ENCODE measurements around the gene RNF111.
A peak's percentile ranks its signal among the peaks of the same experiment; 100 is the strongest.

RNF111 gene

DNA sequence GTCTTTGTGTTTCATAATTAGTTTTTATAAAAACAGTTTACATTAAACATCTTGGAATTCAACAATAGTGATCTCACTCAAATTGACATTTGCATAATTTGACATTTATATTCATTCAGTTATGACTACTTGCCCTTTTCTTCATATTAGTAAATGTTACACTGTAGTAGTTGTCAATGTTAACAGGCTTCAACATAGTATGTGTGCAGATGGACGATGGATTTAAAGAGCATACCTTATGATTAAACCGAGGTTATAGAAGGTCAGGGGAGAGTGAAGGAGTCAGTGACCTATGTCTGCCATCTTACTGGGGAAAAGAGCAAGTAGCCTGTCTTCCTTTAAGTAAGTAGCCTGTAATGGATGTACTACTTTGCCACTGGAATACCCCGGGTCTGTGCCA, 109.0 kb downstream of the RNF111 start:
- H4K20me1 ChIP-seq (ENCODE audit: insufficient read depth, low read length, poor library complexity, severe bottlenecking) = no peaks in the 10 kb centered on the region
- H3K79me2 ChIP-seq (ENCODE audit: insufficient read depth, low read length) = no peaks in the 10 kb centered on the region
- TF ChIP-seq CTCF (conservative IDR thresholded peaks at IDR 0.05; ENCODE audit: low read length) (no peak), EZH2phosphoT487 (IDR thresholded peaks at IDR 0.05; ENCODE audit: borderline replicate concordance) (no peak)
- H3K4me1 ChIP-seq (ENCODE audit: insufficient read depth, low read length, poor library complexity, severe bottlenecking) = no peaks in the 10 kb centered on the region
- no peaks in the 10 kb centered on the region for H3K9me2 ChIP-seq (replicated peaks; ENCODE audit: low read depth, low read length)
- H3F3A ChIP-seq (ENCODE audit: low read depth) = no peaks in the 10 kb centered on the region
- H3K36me3 ChIP-seq (ENCODE audit: insufficient read depth, low read length) = peaks cover 54% of the 10 kb centered on the region; the same call in 1 of the 2 replicates
- no peak overlapping the region for H3K9ac ChIP-seq (ENCODE audit: low read depth, low read length, poor library complexity, severe bottlenecking)
- H3K27me3 ChIP-seq (ENCODE audit: insufficient read depth, low read length, poor library complexity, severe bottlenecking) = no peaks in the 10 kb centered on the region
- no peak overlapping the region for H3K4me3 ChIP-seq (ENCODE audit: low read length, poor library complexity, severe bottlenecking)
- no peaks in the 10 kb centered on the region for H3K9me3 ChIP-seq (ENCODE audit: insufficient read depth, low read depth, low read length)
- H2AFZ ChIP-seq (ENCODE audit: low read length) = no peak overlapping the region
- no peak overlapping the region for H3K4me2 ChIP-seq (ENCODE audit: low read depth, low read length, poor library complexity, severe bottlenecking)

GRCh38 chr15:59099162-59099685, 111.8 kb downstream of the RNF111 start:
- Histone ChIP-seq H3K4me3 (ENCODE audit: low read length, poor library complexity, severe bottlenecking) (no peak overlapping the region), H3K9ac (ENCODE audit: low read depth, low read length, poor library complexity, severe bottlenecking) (no peak overlapping the region), H4K20me1 (ENCODE audit: insufficient read depth, low read length, poor library complexity, severe bottlenecking) (no peaks in the 10 kb centered on the region), H3K9me3 (ENCODE audit: insufficient read depth, low read depth, low read length) (no peaks in the 10 kb centered on the region), H3K27me3 (ENCODE audit: insufficient read depth, low read length, poor library complexity, severe bottlenecking) (no peaks in the 10 kb centered on the region), H3K79me2 (ENCODE audit: insufficient read depth, low read length) (no peaks in the 10 kb centered on the region), H3K36me3 (ENCODE audit: insufficient read depth, low read length) (peaks cover 28% of the 10 kb centered on the region; the same call in 1 of the 2 replicates), H3K4me1 (ENCODE audit: insufficient read depth, low read length, poor library complexity, severe bottlenecking) (peaks cover 2% of the 10 kb centered on the region), H3K9me2 (replicated peaks; ENCODE audit: low read depth, low read length) (no peaks in the 10 kb centered on the region), H3F3A (ENCODE audit: low read depth) (no peaks in the 10 kb centered on the region), H3K4me2 (ENCODE audit: low read depth, low read length, poor library complexity, severe bottlenecking) (no peak overlapping the region), H2AFZ (ENCODE audit: low read length) (no peak overlapping the region)
- TF ChIP-seq CTCF (conservative IDR thresholded peaks at IDR 0.05; ENCODE audit: low read length) (no peak), EZH2phosphoT487 (IDR thresholded peaks at IDR 0.05; ENCODE audit: borderline replicate concordance) (no peak)

DNA sequence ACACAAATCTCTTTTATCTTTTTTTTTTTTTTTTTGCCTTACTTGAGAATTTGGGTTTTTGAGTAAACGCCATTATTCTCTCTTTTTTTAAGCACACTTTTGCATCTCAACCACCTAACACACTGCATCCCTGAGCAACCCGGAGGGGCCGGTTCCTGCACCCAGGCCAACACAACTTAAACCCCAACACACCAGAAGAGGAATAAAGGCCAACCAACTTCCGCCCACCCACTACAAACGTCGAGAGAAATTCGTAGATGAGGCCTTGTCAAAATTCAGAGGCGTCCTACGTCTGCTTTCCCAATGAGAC, 117.1 kb downstream of the RNF111 start:
- no peaks in the 10 kb centered on the region for H3K27me3 ChIP-seq (ENCODE audit: insufficient read depth, low read length, poor library complexity, severe bottlenecking)
- H2AFZ ChIP-seq (ENCODE audit: low read length) = peak overlapping the region; percentile 91

More for the DNA sequence above, 117.1 kb downstream of the RNF111 start:
- Histone ChIP-seq H3K4me2 (ENCODE audit: low read depth, low read length, poor library complexity, severe bottlenecking) (peak overlapping the region; percentile 67), H3K36me3 (ENCODE audit: insufficient read depth, low read length) (peaks cover 18% of the 10 kb centered on the region; the same call in 1 of the 2 replicates), H4K20me1 (ENCODE audit: insufficient read depth, low read length, poor library complexity, severe bottlenecking) (peaks cover 19% of the 10 kb centered on the region), H3K4me1 (ENCODE audit: insufficient read depth, low read length, poor library complexity, severe bottlenecking) (peaks cover 41% of the 10 kb centered on the region), H3K9me2 (replicated peaks; ENCODE audit: low read depth, low read length) (no peaks in the 10 kb centered on the region), H3K9me3 (ENCODE audit: insufficient read depth, low read depth, low read length) (no peaks in the 10 kb centered on the region), H3K9ac (ENCODE audit: low read depth, low read length, poor library complexity, severe bottlenecking) (peak overlapping the region; percentile 90), H3K4me3 (ENCODE audit: low read length, poor library complexity, severe bottlenecking) (peak overlapping the region; percentile 84), H3F3A (ENCODE audit: low read depth) (no peaks in the 10 kb centered on the region), H3K79me2 (ENCODE audit: insufficient read depth, low read length) (peaks cover 45% of the 10 kb centered on the region)
- TF ChIP-seq CTCF (conservative IDR thresholded peaks at IDR 0.05; ENCODE audit: low read length) = no peak

All from Loucy (cell line).